ENCODE measurements around the gene C1QTNF8.

C1QTNF8 gene

DNA sequence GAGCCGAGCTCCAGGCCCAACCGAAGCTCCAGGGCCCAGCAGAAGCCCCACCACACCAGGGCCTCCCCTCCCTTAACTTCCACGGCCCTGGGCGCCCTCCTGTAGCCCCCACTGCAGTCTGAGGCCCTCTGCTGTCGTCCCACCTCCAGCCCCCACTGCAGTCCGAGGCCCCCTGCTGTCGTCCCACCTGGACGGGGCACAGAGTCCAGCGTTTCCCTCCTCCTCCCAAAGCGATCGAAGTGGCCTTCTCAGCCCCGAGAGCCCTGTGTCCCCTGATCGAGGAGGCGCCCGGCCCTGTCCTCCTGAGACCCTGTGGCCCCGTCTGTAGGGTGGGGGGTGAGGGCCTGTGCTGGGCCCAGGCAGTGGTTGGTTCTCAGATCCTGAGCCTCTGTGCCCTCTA is 31.1 kb upstream of the C1QTNF8 start:
- no peak for DNase-seq (ENCODE audit: low spot score)

DNA sequence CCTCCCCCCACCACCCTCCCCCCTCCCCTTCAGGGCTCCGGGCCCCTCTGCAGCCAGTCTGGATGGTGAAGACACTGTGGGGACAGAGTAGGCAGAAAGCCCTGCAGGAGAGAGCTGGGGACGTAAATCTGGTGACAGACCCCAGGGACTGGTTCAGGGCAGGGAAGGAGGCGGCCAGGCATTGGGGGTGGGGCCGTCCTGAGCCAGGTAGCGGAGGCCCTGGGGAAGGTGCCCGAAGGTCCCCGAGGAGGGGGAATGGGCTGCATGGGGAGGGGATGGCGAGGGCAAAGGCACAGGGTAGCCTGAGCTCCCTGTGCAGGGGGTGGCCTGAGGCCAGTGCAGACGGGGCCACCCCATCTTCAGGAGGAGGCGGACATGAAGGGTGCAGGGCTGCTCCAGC is 30.5 kb upstream of the C1QTNF8 start:
- no peak for DNase-seq (ENCODE audit: low spot score)

DNA sequence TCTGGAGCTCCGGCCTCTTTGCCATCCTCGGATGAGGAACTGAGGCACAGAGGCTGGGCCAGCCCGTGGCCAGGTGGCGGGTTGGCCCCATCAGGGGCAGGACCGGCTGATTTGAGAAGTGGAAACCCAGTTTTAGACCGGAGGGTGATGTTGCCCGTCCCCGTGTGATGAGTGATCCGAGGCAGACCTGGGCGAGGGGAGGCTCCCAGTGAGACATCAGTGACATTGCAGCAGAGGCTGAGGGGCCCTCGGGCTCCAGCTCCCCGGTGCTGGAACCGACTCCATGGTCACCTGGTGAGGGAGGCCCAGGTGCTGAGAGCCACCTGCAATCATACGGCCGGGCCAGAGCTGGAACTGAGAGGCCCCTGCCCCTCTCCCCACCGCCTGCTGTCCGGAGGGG is 30.0 kb upstream of the C1QTNF8 start:
- DNase-seq (ENCODE audit: low spot score) = no peak

DNA sequence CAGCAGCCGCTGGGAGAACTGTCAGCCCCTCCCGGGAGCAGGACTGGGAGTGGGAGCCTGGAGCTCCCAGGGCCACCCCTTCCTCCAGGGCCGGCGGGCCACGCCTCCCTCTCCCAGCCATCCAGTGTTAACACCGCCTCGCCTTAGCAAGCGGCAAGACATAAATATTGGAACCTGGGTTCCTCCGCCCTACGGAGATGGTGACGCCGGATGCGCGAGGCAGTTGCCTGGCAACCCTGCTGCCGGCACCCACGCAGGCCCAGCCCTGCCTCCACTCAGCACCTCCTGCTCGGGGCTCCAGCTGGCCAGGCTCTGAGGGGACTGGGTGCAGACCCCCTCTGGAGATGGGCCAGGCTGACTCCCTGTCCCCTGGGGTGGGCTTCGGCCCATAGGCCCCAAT is 29.4 kb upstream of the C1QTNF8 start:
- DNase-seq (ENCODE audit: low spot score) = peak; percentile 32

DNA sequence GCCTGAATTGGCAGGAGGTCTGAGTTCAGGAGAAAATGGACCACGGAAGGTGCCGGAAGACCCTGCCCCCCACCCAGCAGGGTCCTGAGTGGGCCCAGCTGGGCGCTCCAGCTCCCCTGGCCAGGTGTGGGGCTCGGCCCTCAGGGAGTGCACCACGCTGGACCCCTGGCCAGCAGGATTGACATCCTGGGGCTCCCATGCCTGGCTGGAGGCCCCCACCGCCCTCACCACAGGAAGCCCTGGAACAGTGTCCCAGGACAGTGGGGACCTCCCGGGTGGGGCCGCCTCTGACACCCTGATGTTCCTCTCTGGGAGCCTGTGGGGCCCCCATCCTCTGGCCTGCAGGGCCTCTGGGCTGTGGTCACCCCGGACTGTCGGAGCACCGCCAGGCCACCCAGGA is 28.8 kb upstream of the C1QTNF8 start:
- DNase-seq (ENCODE audit: low spot score) = no peak

DNA sequence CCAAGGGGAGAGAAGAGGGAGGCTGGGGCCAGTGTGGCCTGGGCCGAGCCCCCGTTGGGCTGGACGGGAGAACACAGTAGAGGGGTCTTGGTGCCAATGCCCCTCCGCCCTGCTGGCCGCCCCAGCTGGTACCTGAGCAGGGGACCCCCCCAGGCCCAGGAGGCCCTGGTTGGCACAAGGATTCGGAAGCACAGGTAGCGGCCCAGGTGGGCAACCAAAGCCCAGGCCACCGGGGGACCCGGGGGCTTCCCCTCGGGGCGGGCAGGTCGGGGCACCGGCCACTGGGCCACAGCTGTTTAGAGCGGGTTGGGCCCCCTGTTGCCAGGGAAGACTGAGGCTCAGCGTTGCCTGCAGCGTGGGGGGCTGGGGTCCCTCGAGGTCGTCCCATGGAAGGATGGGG is 28.2 kb upstream of the C1QTNF8 start:
- DNase-seq (ENCODE audit: low spot score) = no peak

DNA sequence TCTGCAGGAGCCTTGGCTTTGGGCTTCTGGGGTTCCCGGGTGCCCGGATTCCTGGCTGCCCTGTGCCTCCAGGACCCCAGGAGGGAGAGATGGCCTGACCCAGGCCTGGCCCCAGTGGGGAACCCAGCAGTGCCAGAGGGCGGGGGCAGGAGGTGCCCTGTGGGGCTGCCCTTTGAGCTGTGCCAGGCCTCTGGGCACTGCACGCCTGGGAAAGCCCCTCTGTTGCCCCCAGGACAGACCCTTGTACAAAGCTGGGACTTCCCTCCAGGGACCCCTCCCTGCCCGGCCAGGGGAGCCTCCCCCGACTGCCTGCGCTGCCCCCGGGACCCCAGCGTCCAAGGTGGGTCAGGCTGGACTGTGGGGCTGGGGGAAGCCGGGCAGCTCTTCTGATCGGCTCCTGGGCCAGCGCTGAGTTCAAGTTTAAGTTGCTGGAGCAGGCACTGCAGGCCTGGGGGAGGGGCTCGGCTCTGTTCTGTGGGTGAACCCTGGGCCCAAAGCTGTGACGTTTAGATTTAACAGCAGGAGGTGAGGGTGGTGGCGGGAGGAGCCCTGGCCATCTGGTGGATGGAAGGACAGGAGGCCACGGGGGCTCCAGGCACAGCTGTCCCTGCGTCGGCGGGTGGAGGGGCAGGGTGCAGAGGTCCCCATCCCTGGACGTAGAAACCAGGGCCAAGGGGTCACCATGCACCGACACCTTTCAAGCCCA is 27.6 kb upstream of the C1QTNF8 start:
- no peak for DNase-seq (ENCODE audit: low spot score)

DNA sequence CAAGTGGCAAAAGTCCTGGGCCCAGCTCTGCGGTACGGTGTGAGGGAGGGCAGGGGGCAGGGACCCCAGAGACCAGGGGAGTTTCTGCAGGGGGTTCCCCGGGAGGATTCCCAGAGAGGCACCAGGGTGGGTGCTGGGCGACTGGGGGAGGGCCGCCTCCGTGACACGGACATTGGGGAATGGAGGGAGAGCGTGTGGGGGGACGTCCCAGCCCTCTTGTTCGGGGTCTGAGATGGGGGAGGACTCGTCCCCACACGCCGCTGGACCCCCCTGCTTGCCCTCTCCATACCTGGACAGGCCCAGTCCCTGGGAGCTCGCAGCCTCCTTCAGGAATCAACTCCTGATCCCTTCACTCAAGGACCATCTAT is 26.3 kb upstream of the C1QTNF8 start:
- no peak for DNase-seq (ENCODE audit: low spot score)

DNA sequence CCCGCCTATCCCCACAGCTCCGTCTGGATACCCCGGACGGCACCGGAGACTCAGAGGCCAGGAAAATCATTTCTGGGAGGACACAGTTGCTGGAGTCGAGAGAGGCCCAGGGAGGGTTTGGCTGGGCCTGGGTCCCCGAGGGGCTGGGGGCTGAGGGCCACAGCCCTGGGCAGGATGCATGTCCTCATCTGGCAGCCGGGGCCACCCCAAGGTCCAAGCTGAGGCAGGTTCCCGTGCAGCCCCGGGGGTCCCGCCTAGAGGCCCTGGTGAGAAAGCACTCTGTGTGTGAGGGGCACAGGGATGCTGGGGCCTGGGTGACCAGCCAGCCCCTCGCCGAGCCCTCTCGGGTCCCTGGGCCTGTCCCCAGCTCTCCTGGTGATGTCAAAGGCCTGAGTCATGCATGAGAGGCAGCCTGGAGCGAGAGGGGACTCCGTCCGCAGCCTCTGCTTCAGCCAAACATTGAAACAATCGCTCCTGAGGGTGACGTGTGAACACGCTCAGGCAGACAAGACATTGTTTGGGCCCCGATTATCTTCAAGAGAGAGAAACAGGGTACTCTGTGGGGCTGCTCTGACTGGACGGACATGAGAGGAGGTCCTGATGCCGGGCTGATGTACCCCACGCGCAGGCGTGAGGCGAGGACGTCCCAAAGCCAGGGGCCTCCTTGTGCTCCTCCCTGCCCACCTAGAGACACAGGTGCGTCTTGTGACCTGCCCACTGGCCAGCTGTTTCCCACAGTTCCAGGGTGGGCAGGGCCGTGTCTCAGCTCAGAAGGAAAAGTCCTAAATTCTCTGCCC is 25.8 kb upstream of the C1QTNF8 start:
- no peak for DNase-seq (ENCODE audit: low spot score)

DNA sequence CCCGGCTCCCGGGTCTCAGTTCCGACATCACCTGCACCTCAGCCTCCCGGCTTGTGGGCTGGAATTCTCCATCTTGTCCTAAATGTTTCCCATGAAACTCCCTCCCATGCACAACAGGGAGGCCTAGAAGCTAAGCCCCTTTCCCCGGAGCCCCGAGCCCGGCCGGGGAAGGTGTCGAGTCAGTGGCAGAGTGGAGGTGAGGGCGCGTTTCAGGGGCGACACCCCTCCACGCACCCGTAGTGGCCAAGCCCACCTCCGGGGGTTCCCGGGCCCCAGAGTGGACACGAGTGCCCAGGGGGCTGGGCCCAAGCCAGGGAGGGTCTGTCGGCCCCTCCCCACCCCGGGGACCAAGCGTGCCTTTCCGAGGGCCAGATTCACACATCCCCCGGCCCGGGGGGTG is 25.0 kb upstream of the C1QTNF8 start:
- DNase-seq (ENCODE audit: low spot score) = no peak

DNA sequence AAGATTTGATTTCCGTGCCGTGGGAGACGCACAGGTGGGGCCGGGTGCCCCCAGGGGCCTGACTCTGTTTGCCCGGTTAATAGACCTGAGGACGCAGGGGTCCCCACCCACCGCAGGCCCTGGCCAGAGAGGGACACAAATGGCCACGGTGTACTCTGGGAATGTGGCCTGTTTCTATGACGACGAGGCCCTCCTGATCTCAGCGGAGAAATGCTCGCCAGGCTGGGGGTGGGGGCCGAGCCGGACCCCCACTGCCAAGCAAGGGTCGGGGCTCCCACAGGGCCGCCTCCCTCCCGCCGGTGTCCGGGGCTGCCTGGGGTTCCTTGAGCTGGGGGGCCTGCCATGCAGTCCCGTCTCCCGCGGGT is 24.5 kb upstream of the C1QTNF8 start:
- DNase-seq (ENCODE audit: low spot score) = no peak

DNA sequence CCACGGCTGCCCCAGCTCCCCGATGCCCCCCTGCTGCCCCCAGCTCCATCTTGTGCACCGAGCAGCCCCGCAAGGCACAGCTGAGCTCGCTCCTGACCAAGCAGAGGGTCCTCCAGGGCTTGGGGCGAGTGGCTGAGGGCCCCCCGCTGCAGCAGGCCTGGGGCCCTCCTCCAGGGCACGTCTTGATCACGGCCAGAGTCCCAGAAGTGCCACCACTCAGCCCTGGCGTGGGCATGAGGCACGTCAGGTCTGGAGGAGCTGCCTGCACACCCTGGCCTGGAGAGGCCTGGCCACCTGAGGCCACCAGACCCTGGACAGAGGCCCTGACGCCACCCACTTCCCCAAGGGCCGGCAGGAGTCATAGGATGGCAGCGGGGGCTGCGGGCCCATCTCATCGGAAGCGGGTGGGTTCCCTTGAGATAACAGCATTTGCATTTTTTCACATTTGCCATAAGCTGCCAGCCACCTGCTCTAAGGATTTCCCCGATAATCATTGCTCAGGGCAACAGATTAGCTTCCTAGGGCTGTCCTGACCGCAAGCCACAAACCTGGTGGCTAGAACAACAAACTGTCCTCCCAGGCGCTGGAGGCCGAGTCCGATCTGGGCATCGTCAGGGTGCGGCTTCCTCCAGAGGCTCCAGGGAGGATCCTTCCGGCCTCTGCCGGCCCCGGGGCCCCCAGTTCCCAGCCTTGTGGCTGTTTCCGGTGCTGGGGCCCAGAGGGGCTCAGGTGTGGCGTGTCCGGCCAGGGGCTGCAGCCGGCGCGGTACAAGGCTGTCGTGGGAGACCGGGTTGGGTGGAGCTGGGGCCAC is 23.9 kb upstream of the C1QTNF8 start:
- DNase-seq (ENCODE audit: low spot score) = no peak

DNA sequence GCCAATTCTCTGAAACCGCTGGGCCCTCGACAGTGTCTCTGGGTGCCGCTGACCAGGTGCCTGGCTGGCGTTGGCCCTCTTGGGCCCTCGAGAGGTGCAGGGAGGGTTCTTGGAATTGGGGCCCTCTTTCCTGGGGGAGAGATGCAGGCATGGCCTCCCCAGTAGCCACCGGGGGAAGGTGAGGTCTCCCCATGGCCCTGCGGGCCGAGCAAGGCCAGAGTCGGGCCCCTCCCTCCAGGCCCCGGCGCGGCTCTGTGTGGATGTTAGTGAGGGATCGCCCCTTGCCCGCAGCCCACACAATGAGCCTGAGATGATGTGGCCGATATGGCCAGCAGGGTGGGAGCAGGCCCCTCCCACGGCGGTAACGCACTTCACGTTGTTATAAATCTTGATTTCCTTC is 23.1 kb upstream of the C1QTNF8 start:
- DNase-seq (ENCODE audit: low spot score) = no peak

DNA sequence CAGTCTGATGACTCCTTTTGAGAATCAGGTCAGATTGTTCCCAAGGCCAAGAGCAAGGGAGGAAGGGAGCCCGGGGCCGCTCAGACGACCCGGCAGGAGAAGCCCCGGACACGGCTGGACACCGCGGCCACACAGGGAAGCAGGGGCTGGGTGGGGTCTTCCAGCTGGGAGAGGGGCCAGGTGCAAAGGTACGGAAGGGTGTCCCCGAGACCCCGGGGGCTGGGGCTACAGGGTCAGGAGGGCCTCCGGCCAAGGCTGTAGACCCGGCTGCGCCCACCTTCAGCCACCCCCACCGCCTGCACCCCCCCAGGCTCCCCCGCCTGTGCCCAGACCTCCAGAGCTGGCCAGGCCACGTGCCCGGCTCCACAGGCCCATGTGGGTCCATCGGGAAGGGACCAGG is 21.9 kb upstream of the C1QTNF8 start:
- DNase-seq (ENCODE audit: low spot score) = no peak

DNA sequence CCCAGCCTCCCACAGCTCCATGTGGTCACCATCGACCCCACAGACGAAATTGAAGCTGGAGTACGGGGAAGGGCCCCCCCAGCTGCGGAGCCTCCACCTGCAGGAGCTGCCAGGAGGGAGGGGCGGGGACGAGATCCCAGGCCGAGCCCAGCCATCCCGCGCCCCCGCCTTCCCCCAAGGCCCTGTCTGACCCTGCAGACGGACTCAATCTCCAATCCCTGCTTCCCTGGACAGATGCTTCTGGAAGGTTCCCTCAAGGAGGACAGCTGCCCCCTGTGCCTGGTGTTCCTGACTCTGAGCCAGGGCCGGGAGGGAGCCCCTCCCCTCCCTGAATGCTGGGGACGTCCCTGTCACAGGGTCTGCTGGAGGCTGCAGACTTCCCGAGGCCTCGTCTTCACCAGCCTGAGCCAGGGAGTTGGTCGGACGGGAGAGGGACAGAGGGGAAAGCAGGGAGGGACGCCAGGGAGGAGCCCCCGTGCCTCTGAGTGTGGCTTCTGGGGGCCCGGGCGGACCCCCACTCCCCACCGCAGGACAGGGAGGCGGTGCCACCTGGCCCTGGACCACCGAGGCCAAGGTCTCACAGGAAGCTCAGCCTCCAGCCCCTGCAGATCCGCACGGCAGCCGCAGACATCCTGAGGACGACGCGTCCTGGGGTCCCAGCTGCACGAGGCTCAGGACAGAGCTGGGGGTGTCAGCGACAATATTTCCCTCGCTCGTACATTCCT is 21.3 kb upstream of the C1QTNF8 start:
- no peak for DNase-seq (ENCODE audit: low spot score)

DNA sequence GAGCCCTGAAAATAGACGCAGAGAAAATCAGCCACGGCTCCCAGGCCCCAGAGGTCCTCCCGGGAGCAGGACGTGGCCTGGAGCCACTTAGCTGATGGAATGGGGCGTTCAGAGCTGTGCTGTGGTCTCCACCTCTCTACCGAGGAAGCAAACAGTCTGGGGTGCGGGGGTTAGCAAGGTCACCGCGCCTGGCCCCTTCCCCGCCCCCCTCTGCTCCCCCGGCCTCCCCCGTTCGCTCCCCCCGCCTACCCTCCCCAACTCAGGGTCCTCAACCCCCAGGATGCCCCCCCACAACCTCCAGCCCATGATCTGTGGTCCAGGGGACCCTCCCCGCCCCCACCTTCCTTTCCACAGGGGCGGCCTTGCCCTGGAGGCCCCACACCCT is 20.6 kb upstream of the C1QTNF8 start:
- no peak for DNase-seq (ENCODE audit: low spot score)

DNA sequence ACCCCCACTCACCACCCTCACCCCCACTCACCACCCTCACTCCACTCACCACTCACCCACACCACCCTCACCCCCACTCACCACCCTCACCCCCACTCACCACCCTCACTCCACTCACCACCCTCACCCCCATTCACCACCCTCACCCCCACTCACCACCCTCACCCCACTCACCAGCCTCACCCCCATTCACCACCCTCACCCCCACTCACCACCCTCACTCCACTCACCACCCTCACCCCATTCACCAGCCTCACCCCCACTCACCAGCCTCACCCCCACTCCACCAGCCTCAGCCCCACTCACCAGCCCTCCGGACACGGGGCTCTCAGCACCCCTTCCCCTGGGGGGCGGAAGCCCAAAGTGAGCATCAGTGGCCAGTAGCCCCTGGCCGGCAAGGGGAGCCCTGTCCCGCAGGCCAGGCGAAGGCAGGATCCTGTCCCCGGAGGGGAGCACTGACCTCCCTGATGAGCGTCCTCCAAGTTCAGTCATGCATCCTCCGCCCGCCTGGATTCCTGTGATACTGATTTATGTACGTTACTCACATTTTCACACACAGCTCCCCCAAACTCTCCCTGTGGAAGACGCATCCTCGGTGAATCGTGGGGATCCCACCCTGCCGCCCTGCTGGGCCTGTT is 18.0 kb upstream of the C1QTNF8 start:
- DNase-seq (ENCODE audit: low spot score) = no peak

DNA sequence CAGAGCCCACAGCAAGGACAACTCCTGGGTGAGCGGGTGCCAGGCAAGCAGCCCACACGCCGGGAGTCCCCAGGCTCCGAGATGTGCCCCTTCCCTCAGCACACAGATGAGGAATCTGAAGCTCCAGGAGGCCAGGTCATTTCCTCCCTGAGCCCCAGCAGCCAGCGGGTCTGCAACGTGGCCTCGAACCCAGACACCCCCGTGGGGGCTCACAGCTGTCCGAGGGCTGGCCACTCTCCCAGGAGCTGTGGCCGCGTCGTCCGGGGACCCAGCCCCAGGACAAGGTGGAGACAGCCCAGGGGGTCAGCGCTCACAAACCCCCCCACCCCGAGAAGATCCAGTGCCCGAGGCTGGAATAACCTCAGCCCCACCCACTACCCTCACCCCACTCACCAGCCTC is 17.4 kb upstream of the C1QTNF8 start:
- DNase-seq (ENCODE audit: low spot score) = no peak

DNA sequence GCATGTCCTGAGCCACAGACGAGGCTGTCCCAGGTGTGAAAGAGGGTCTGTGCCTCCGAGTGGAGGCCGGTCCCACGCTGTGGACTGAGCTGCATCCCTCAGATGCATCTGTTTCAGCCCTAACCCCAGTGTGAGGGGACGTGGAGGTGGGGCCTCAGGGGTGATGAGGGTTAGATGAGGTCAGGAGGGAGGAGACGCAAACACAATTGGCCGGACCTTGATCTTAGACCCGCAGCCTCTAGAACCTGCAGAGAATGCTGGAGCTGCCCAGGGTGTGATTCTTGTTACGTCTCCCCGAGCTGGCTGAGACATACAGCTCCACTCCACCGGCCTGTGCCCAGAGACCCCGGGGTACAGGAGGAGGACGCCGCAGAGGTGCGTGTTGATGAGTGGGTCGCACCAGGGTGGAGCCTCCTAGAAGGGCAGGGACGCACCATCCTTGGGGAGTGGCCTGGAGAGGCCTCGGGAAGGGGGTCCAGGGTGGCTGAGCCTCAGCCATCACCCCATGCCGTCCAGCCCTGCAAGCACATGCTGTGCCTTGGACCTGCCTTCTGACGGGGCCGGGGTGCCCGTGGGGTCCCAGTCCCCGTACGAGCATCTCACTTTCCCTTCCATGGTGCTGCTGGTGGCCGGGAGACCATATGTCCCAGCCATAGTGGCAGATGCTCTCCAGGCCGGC is 16.6 kb upstream of the C1QTNF8 start:
- no peak for DNase-seq (ENCODE audit: low spot score)

DNA sequence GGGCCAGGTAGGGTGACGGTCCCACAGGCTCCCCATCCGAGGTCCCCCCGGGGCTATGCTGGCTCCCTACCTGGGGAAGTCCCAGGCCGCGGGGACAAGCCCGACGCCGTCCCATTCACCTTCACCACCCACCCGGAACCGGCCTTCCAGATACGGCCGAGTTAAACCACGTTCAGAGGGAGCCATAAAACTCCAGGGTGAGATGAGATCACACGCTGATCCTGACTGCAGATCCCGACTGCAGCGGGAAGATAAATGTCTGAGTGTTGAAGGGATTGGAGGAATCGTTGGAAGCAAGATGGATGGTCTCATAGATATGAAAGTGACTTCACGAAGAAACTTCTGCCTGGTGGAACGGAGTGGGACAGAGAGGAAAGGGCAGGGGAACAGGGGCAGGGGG is 13.6 kb upstream of the C1QTNF8 start:
- no peak for DNase-seq (ENCODE audit: low spot score)
